Endodermal cell (in vitro differentiated cells): ENCODE data around the gene AGAP9. TPM values are rescaled to one million over a fixed set of nuclear protein-coding genes. Genes with fewer than 3 reads are reported as not detected.
"Not testable (repeated sequence)": the region's sequence is repeated elsewhere in the genome, so short reads cannot be mapped to it uniquely, and the experiment has no call there.

Experiments
- DNase-seq: peaks from one replicate; pipeline ENCODE4 v3.0.0-alpha.2; 2017
- H3K27ac ChIP-seq: 2 replicates; pipeline ENCODE4 v1.5.1; 2013; ENCODE audit warnings: mild to moderate bottlenecking, low read depth, low read length, moderate library complexity
- H3K27me3 ChIP-seq: 2 replicates; pipeline ENCODE4 v1.6.1; 2013; ENCODE audit warnings: mild to moderate bottlenecking, low read length, moderate library complexity; ENCODE audit not compliant: insufficient read depth, control insufficient read depth, poor library complexity, severe bottlenecking
- H3K36me3 ChIP-seq: 2 replicates; pipeline ENCODE4 v1.7.0; 2013; ENCODE audit warnings: mild to moderate bottlenecking, low read length, moderate library complexity; ENCODE audit not compliant: control insufficient read depth, insufficient read depth
- H3K4me1 ChIP-seq: one replicate; pipeline ENCODE4 v1.7.0; 2013; ENCODE audit warnings: low read length; ENCODE audit not compliant: control insufficient read depth, insufficient read depth
- H3K4me3 ChIP-seq: 2 replicates; pipeline ENCODE4 v1.5.1; 2013; ENCODE audit warnings: mild to moderate bottlenecking, low read length, moderate library complexity
- H3K9ac ChIP-seq: 2 replicates; pipeline ENCODE4 v1.6.1; 2013; ENCODE audit warnings: mild to moderate bottlenecking, low read length, moderate library complexity; ENCODE audit not compliant: poor library complexity, severe bottlenecking; ENCODE audit errors: extremely low read depth
- H3K9me3 ChIP-seq: 2 replicates; pipeline ENCODE4 v1.6.1; 2013; ENCODE audit warnings: mild to moderate bottlenecking, low read length, moderate library complexity; ENCODE audit not compliant: control insufficient read depth
- H3K27ac Mint-ChIP-seq: 2 replicates; pipeline ENCODE4 v1.8.0; 2020; ENCODE audit warnings: mixed read lengths
- H3K27me3 Mint-ChIP-seq: 2 replicates; pipeline ENCODE4 v1.8.0; 2021; ENCODE audit warnings: mild to moderate bottlenecking, mixed read lengths; ENCODE audit not compliant: insufficient read depth
- H3K36me3 Mint-ChIP-seq: 2 replicates; pipeline ENCODE4 v1.8.0; 2020; ENCODE audit warnings: low read depth, mixed read lengths
- H3K4me1 Mint-ChIP-seq: 2 replicates; pipeline ENCODE4 v1.8.0; 2020; ENCODE audit warnings: mixed read lengths
- H3K4me3 Mint-ChIP-seq: 2 replicates; pipeline ENCODE4 v1.8.0; 2020; ENCODE audit warnings: mild to moderate bottlenecking, moderate library complexity, mixed read lengths
- H3K9me3 Mint-ChIP-seq: 2 replicates; pipeline ENCODE4 v1.8.0; 2020; ENCODE audit warnings: mild to moderate bottlenecking, mixed read lengths
- WGBS, 2 experiments: methylation state at CpG; one replicate each; pipeline versions ENCODE4 v1.1.5 to v1.1.7; 2013; ENCODE audit warnings: missing lambda C conversion rate in 2 of 2, mixed read lengths in 1 of 2; ENCODE audit not compliant: insufficient coverage in 1 of 2, insufficient read length in 1 of 2; 5-methylcytosine and 5-hydroxymethylcytosine counted together
- total RNA-seq, 2 donors: library from RNA; stranded (reverse); fragmentation: NEBNext Ultra II Directional in 1 of 2; extraction: Animal tissue kit (Norgen Biotek cat#: 25700) in 1 of 2; gene quantifications; 2 replicates in 1 of 2; 3 replicates in 1 of 2; pipeline ENCODE4 v1.2.1, GENCODE V29; 2021
- TF ChIP-seq, protein P1 (sequence below): fragments of 200-600 bp; sonication (generic); conservative IDR thresholded peaks from 2 replicates; pipeline ENCODE4 v1.5.0; 2021; ENCODE audit warnings: antibody characterized with exemption, mild to moderate bottlenecking

Gene AGAP9
- total RNA-seq, 2 donors from 2014 or later = 14.4 to 17.0 TPM

DNA sequence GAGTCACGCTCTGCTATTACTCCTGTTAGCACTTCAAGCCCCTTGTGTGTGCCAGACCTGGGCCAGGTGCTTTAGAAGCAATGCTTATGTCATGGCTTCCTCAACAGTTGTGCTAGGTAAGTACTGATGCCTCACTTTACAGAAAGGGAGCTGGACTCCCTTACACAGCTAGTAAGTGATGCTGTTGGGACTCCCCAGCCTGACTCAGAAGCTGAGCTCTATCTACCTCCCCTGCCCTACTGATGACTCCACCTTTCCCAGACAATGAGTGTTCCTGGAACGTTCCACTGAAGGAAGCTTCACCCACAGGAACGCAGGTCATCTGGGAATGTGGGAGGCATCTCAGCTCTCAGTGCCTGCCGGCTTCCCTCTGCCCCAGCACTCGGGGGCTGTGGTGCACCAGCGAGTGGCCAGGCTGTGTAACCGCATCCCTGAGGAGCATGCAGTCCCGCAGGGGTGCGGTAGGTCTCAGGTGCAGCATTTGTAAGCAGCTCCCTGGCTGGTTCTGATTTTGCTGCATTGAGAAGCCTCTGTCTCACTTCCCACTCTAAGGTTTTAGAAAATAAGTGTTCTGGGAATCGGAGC is 42.2 kb downstream of the AGAP9 start:
- H3K9me3 Mint-ChIP-seq, H3K4me1 Mint-ChIP-seq, H3K4me3 Mint-ChIP-seq, H3K27me3 ChIP-seq, H3K27ac Mint-ChIP-seq, H3K9me3 ChIP-seq, H3K27ac ChIP-seq, H3K4me1 ChIP-seq, H3K9ac ChIP-seq, H3K36me3 Mint-ChIP-seq, H3K4me3 ChIP-seq, H3K36me3 ChIP-seq, H3K27me3 Mint-ChIP-seq: not testable (repeated sequence)
- TF ChIP-seq, protein P1, sequence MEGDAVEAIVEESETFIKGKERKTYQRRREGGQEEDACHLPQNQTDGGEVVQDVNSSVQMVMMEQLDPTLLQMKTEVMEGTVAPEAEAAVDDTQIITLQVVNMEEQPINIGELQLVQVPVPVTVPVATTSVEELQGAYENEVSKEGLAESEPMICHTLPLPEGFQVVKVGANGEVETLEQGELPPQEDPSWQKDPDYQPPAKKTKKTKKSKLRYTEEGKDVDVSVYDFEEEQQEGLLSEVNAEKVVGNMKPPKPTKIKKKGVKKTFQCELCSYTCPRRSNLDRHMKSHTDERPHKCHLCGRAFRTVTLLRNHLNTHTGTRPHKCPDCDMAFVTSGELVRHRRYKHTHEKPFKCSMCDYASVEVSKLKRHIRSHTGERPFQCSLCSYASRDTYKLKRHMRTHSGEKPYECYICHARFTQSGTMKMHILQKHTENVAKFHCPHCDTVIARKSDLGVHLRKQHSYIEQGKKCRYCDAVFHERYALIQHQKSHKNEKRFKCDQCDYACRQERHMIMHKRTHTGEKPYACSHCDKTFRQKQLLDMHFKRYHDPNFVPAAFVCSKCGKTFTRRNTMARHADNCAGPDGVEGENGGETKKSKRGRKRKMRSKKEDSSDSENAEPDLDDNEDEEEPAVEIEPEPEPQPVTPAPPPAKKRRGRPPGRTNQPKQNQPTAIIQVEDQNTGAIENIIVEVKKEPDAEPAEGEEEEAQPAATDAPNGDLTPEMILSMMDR = peak; percentile 30
- 82% methylated on average over 6 of the region's 10 CpGs; no CpG with 5 or more reads in 1 of the 2 experiments for WGBS, 2 experiments
- DNase-seq = peak; percentile 66

DNA sequence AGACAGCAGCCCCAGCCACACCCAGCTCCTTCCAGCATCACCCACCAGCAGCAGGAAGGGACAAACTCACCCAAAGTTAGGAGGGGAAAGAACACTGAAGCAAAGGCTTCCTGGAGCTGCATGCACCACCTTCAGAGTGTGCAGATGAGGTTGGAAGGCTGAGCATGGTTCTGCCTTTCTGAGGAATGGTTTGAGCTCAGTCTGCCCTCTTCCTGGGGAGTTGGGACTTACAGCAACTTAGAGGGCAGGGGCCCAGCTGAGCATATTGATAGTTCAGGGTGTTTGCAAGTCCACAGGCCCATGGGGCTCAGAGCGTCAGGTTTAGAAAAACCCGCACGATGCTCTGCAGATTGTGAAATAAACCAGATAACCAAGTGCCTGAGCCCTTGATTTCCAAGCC is 43.3 kb downstream of the AGAP9 start:
- H3K36me3 Mint-ChIP-seq, H3K4me1 ChIP-seq, H3K4me1 Mint-ChIP-seq, H3K9ac ChIP-seq, H3K27ac ChIP-seq, H3K4me3 Mint-ChIP-seq, H3K9me3 ChIP-seq, H3K4me3 ChIP-seq, H3K27ac Mint-ChIP-seq, DNase-seq, H3K36me3 ChIP-seq, H3K27me3 Mint-ChIP-seq, H3K9me3 Mint-ChIP-seq, H3K27me3 ChIP-seq: not testable (repeated sequence)
- WGBS, 2 experiments = no CpG with 5 or more reads among the region's 3 CpGs

DNA sequence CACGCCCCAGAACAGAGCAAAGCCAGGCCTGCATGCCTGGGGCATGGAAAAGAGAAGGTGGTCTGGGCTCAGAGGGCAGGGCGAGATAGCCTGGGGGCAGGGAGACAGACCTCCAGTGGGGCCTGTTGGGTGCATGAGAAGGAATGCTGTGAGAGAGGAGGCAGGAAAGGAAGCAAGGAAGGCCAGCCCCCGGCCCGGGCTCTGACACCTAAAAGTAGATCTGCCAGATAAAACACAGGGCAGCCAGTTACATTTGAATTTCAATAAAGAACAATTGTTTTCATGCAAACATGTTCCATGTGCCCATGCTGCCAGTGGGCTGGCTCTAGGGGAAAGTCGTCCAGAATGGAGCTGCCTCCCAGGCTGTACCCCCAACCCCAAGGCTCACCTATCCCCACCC is 45.3 kb downstream of the AGAP9 start:
- not testable (repeated sequence) for H3K4me1 Mint-ChIP-seq, H3K4me1 ChIP-seq, H3K27ac ChIP-seq, H3K4me3 ChIP-seq, H3K27me3 Mint-ChIP-seq, H3K36me3 Mint-ChIP-seq, H3K4me3 Mint-ChIP-seq, H3K36me3 ChIP-seq, H3K9me3 ChIP-seq, H3K9me3 Mint-ChIP-seq, H3K27ac Mint-ChIP-seq, H3K9ac ChIP-seq, H3K27me3 ChIP-seq
- DNase-seq = peak; percentile 38
- 100% methylated on average over 1 of the region's 5 CpGs; no CpG with 5 or more reads in 1 of the 2 experiments for WGBS, 2 experiments

DNA sequence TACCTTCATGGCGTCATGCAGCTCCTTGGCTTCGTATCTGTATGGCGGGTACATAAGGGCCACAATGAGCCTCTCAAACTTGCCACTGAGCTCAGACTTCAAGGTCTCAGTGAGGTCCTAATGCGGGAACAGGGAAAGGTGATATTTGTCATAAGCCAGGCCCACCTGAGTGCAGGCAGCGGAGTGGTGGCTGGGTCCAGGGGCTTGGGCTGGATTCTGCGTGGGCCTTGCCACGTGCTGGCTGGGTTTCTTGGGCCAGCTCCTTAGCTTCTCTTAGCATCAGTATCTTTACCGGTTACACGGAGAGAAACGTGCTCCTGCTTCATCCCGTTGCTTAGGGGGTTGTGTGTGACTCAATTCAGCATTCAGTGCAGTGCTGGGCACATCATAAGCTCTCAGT is 46.4 kb downstream of the AGAP9 start:
- H3K27ac Mint-ChIP-seq, H3K9me3 Mint-ChIP-seq, H3K4me1 ChIP-seq, H3K9me3 ChIP-seq, H3K27ac ChIP-seq, H3K4me3 Mint-ChIP-seq, H3K27me3 ChIP-seq, H3K4me3 ChIP-seq, H3K27me3 Mint-ChIP-seq, H3K9ac ChIP-seq, H3K36me3 ChIP-seq, H3K36me3 Mint-ChIP-seq, H3K4me1 Mint-ChIP-seq, DNase-seq: not testable (repeated sequence)
- 96% methylated on average over 3 of the region's 11 CpGs; no CpG with 5 or more reads in 1 of the 2 experiments for WGBS, 2 experiments

DNA sequence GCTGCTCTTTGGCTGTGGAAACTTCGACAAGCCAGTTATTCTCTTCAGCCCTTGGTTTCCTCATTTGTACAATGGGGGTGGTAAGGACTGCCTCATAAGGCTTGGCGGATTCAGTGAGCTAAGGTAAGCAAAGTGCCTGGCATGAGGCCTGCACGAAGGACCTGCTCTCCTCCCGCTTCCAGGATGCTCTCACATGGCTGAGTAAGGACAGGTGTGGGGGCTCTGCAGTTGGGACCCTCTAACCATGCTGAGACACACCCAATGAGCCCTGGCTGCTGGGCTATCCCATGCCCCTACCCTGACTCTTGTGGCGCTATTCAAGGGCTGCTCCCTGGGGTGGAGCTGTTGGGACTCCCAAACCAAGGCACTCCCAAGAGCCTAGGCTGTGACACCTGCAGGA is 48.3 kb downstream of the AGAP9 start:
- not testable (repeated sequence) for H3K36me3 Mint-ChIP-seq, H3K4me3 Mint-ChIP-seq
- 98% methylated on average over 3 of the region's 5 CpGs; no CpG with 5 or more reads in 1 of the 2 experiments for WGBS, 2 experiments

DNA sequence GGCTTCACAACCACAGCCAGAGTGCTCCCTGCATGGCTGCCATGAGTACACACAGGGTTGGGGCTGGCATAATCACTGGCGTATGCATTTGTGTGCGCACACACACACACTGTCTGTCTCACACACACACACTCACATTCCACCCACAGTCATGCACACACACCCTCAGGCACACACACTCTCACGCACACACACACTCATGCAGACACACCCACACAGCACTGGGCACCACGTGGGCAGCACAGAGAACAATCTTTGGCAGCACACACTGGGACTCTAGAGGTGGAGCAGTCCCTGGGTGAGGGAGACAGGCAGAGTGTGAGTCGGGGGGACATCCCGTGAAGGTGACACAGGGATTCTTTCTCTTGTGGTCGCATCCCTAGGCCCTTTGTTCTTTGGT is 49.9 kb downstream of the AGAP9 start:
- not testable (repeated sequence) for H3K27me3 ChIP-seq, H3K36me3 ChIP-seq, H3K9me3 Mint-ChIP-seq, DNase-seq, H3K9me3 ChIP-seq, H3K4me1 Mint-ChIP-seq, H3K4me3 Mint-ChIP-seq, H3K4me1 ChIP-seq, H3K27ac Mint-ChIP-seq, H3K27ac ChIP-seq, H3K4me3 ChIP-seq, H3K9ac ChIP-seq, H3K36me3 Mint-ChIP-seq, H3K27me3 Mint-ChIP-seq
- no CpG with 5 or more reads among the region's 7 CpGs for whole genome bisulfite sequencing, 2 experiments

More for the DNA sequence above, 48.3 kb downstream of the AGAP9 start:
- not testable (repeated sequence) for H3K27ac Mint-ChIP-seq, H3K36me3 ChIP-seq, H3K9ac ChIP-seq, H3K4me1 Mint-ChIP-seq, H3K9me3 Mint-ChIP-seq, DNase-seq, H3K27me3 ChIP-seq, H3K9me3 ChIP-seq, H3K27ac ChIP-seq, H3K4me3 ChIP-seq, H3K4me1 ChIP-seq, H3K27me3 Mint-ChIP-seq
